ENCODE measurements around the gene WDR4. TPM values are rescaled to one million over a fixed set of nuclear protein-coding genes. Genes with fewer than 3 reads are reported as not detected.
A peak's percentile ranks its signal among the peaks of the same experiment; 100 is the strongest.

WDR4 gene
- total and polyA plus RNA-seq, 2 of the 4 experiments (the other 2 are of a cell fraction) = 11.3 to 20.8 TPM

- ChIA-PET CTCF (no interaction called here), POLR2A (ENCODE audit: unreplicated experiment) (no interaction called here)
- H2BK120ac ChIP-seq (ENCODE audit: low read depth, low read length) = no peak overlapping the region
- no peak overlapping the region for H3K4me2 ChIP-seq (ENCODE audit: low read depth, low read length)
- H4K8ac ChIP-seq (ENCODE audit: low read depth in 2 of 2, low read length in 2 of 2) = no peak overlapping the region
- H3K56ac ChIP-seq (ENCODE audit: extremely low read depth, insufficient read depth, low read length) = no peak overlapping the region
- H3K36me3 ChIP-seq (ENCODE audit: control insufficient read depth, insufficient read depth, low read length) = peaks cover 48% of the 10 kb centered on the region
- H2BK15ac ChIP-seq (ENCODE audit: low read depth, low read length) = no peak overlapping the region
- no peak for ATAC-seq (ENCODE audit: low read depth)
- H3K23ac ChIP-seq (ENCODE audit: low read depth, low read length) = no peak overlapping the region
- no peak overlapping the region for H2AK5ac ChIP-seq (ENCODE audit: low read depth, low read length)
- WGBS, 2 experiments (ENCODE audit: extremely low coverage in 2 of 2, insufficient read length in 1 of 2) = 100% methylated on average over 4 of the region's 8 CpGs; no CpG with 5 or more reads in 1 of the 2 experiments
- H3K27me3 ChIP-seq (ENCODE audit: control insufficient read depth, insufficient read depth, low read length) = no peaks in the 10 kb centered on the region
- no peak overlapping the region for H3K14ac ChIP-seq (replicated peaks; ENCODE audit: low read depth, low read length)
- peak; percentile 7 for DNase-seq
- intact Hi-C loops (cut with micrococcal nuclease) = no loop called here
- no peak overlapping the region for H3K4me3 ChIP-seq (ENCODE audit: insufficient read depth, low read depth, low read length)
- no peak overlapping the region for H2BK20ac ChIP-seq (ENCODE audit: low read depth, low read length)
- H4K20me1 ChIP-seq (ENCODE audit: insufficient read depth, low read length) = peaks cover 16% of the 10 kb centered on the region
- dilution Hi-C loops (cut with HindIII; ENCODE audit: low sequenced_read_pairs, unreplicated experiment) = no loop called here
- H3K79me1 ChIP-seq (ENCODE audit: low read depth in 1 of 2, low read length in 2 of 2) = peaks cover 9 to 37% of the 10 kb centered on the region in 2 experiments
- no peak overlapping the region for H3K27ac ChIP-seq (ENCODE audit: insufficient read depth, low read length)
- H3K9ac ChIP-seq (ENCODE audit: low read depth, low read length) = no peak overlapping the region
- H3K9me3 ChIP-seq (ENCODE audit: control insufficient read depth, insufficient read depth, low read length) = no peaks in the 10 kb centered on the region
- H4K91ac ChIP-seq (ENCODE audit: insufficient read depth, low read depth, low read length) = no peak overlapping the region
- H3K4ac ChIP-seq (ENCODE audit: low read depth, low read length) = no peak overlapping the region
- no peak overlapping the region for H2BK5ac ChIP-seq (ENCODE audit: low read depth, low read length, poor library complexity, severe bottlenecking)
- no peak overlapping the region for H2AK9ac ChIP-seq (replicated peaks; ENCODE audit: low read depth, low read length, poor library complexity)
- H4K5ac ChIP-seq (ENCODE audit: low read depth, low read length) = no peak overlapping the region
- no TSS peak for BruUV-seq (replicated peaks)
- H3K4me1 ChIP-seq (ENCODE audit: control insufficient read depth, insufficient read depth, low read length) = no peaks in the 10 kb centered on the region
- no peak for TF ChIP-seq ELK1 (IDR thresholded peaks at IDR 0.05; ENCODE audit: borderline replicate concordance, low read depth, low read length)
- TF ChIP-seq CTCF (conservative IDR thresholded peaks at IDR 0.05; ENCODE audit: low read depth, low read length) = no peak
- no peak for TF ChIP-seq MAZ (IDR thresholded peaks at IDR 0.05; ENCODE audit: borderline replicate concordance, low read depth, low read length)
- TF ChIP-seq POLR2A (IDR thresholded peaks at IDR 0.05; ENCODE audit: low read depth, low read length) = no peak
- TF ChIP-seq NFE2L2 (IDR thresholded peaks at IDR 0.05; ENCODE audit: low read depth, low read length) = no peak
- no peak for TF ChIP-seq MXI1 (IDR thresholded peaks at IDR 0.05; ENCODE audit: borderline replicate concordance, low read depth, low read length)
- no peak for TF ChIP-seq MAFK (IDR thresholded peaks at IDR 0.05; ENCODE audit: low read depth, low read length)
- no peak for TF ChIP-seq CEBPB (IDR thresholded peaks at IDR 0.05; ENCODE audit: low read depth, low read length)
- TF ChIP-seq BHLHE40 (IDR thresholded peaks at IDR 0.05; ENCODE audit: low read depth, low read length) = no peak
- TF ChIP-seq USF2 (IDR thresholded peaks at IDR 0.05; ENCODE audit: low read depth, low read length) = no peak
- TF ChIP-seq SMC3 (IDR thresholded peaks at IDR 0.05; ENCODE audit: low read depth, low read length) = no peak
- no peak for TF ChIP-seq CHD1 (IDR thresholded peaks at IDR 0.05; ENCODE audit: low read depth, low read length)
- TF ChIP-seq RFX5 (IDR thresholded peaks at IDR 0.05; ENCODE audit: low read depth, low read length) = no peak
- TF ChIP-seq FOS (IDR thresholded peaks at IDR 0.05; ENCODE audit: low read depth, low read length) = no peak
- no peak for TF ChIP-seq RCOR1 (IDR thresholded peaks at IDR 0.05; ENCODE audit: insufficient replicate concordance, low read length)
- peaks cover 2% of the 10 kb centered on the region; the same call in 1 of the 2 replicates for H3K9me1 ChIP-seq (ENCODE audit: insufficient read depth, low read length)
- in situ Hi-C loops (cut with MboI; ENCODE audit: low sequenced_read_pairs) = no loop called here
- H2AFZ ChIP-seq (replicated peaks; ENCODE audit: low read length, poor library complexity) = no peak overlapping the region
- H3K18ac ChIP-seq (ENCODE audit: low read depth, low read length) = no peak overlapping the region
Observed at GRCh38 chr21:42905195-42905594, 25.9 kb upstream of the WDR4 start.
